Measurements from ENCODE around the gene G6PD.
A peak's percentile ranks its signal among the peaks of the same experiment; 100 is the strongest.

G6PD gene

GRCh38 chrX:154487518-154488290, 58.9 kb downstream of the G6PD start:
- no peak for DNase-seq

DNA sequence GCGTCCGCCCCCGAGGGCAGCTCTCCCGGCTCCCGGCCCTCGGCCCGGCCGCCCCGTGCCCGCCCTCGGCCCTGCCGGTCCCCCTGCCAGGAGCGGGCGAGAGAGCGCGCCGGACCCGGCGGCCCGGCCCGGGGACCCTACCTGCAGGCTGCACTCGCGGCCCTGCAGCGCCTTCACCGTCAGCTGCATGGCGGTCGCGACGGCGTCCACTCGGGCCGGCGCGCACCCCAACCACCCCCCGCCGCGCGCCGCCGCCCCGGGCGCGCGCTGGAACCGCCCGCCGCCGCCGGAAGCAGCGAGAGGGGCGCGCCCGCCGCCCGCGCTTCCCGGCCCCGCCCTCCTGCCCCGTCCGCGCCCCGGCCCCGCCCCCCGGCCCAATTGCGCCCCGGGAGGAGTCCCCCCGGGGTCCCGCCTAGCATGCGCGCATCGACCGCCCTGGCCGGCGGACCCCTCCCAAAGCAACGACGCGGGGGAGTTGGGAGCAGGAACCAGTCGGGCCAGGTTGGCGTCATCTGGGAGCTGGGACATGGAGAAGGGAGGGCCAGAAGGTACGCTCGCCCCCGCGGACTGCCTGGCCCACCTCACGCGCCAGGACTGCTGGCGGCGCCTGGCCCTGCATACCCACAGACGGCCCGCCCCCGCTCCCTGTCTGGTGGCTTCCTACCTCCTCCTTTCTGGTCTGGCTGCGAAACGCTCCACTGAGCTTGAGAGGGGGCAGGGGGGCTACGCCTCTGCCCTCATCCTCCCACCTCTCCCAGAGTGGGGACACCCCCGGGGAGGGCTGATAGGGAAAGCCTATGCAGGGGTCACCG, 60.0 kb downstream of the G6PD start, which contains the start of gene UBL4A:
Gene UBL4A (minus strand): TSS at position 220 of the 812 bp plus-strand sequence. CDS start 31 bp downstream, at position 189.
- DNase-seq: peak; percentile 66

DNA sequence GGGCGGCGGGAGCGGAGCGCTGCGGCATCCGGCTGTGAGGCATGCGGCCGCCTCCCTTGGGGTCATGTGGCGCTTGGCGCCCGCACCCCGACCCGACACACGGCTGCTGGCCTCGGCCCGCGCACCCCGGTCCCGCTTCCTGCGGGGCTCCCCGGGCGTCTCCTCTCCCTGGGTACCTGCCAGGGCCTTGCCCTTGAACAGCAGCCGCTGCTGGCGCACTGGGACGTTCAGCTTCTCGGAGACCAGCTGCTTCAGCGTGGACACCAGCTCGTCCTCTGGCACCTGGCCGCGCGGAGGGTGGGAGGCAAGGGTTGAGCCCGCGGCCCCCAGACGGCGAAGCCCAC, 60.6 kb downstream of the G6PD start:
- peak; percentile 58 for DNase-seq

DNA sequence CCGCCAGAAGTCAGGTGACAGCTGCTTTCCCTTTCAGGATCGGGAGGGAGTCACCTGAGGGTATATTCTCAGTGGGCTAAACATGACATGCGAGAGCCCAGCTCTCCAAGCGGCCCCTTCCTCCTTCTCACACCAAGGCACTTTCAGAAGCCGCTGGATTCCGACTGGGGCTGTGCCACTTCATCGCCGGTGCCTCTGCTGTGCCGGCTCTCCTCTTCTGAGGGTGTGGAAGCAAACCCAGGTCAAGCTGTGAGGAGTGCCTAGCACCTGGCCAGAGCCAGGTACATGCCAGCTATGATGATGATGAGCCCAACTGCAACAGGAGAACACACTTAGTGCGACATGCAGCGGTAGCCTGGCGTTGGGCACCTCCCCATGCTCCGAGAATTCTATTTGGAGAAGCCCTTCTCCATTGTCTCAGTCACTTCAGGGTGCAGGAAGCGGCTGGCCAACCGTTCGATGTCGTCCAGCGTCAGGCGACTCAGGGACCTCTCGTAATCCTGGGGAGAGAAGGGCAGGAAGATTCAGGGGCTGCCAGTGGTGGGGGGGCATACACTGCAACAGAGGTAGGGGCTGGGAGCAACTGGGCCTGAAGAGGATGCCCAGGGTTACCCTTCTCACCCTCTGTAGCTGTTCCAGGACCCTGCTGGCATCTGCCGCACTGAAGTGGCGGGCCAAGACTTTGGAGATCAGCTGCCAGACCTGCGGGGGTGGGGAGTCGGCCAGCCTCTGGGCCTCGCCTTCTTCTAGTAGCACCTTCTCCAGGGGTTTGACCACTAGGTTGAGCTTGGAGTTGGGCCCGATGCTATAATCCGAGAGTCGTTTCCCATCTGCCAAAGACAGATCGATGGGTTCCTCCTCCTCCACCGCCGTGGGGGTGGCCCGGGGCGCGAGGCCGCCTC, 61.2 kb downstream of the G6PD start:
- DNase-seq: no peak

- DNase-seq: no peak
These were observed 62.1 kb downstream of the G6PD start for GRCh38 chrX:154484255-154485149.

GRCh38 chrX:154483325-154483724, 63.3 kb downstream of the G6PD start:
- no peak for DNase-seq

- DNase-seq: no peak
These were observed 63.9 kb downstream of the G6PD start for GRCh38 chrX:154482786-154483185.

DNA sequence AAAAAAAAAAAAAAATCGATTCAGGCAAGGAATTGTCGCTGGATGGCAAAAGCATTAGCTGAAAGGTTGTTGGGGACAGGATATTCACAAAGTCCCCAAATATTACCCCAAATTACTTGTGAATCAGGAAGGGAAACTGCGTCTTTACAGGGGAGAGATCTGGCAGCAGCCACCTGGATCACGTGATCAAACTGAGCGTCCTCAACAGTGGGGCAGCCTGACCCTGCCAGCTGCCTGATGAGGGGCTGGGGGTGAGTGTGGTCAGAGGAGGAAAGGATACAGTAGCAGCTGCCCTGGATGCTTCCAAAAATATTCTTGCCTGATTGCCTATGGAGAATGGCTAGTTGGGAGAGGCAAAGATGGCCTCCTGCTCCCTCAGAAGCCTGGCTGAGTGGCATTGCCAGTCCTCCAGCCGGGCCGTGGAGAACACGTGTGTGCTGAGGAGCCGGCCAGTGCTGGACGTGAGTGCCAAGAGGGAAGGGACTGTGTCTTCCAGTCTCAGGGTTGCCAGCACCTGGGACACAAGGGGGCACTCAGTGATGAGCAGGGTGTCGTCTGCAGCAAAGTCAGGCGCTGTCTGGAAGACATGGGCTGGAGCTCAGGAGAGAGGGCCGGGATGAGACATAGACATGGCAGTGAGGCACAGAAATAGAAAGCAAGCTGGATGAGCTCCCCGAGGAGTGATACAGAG, 64.6 kb downstream of the G6PD start:
- DNase-seq: no peak
